Stimulated activated CD8-positive, alpha-beta memory T cell treated with anti-CD3 and anti-CD28 coated beads, Interleukin-7, amount 100 ng/mL, for 48 hours (primary cell): ENCODE data around the gene MYO7B.
"Not testable (repeated sequence)": the region's sequence is repeated elsewhere in the genome, so short reads cannot be mapped to it uniquely, and the experiment has no call there.

Experiments
- DNase-seq, 2 donors: peaks; one replicate each; pipeline ENCODE4 v3.0.0-alpha.2; 2020; ENCODE audit warnings: low read depth in 1 of 2; ENCODE audit errors: extremely low read depth in 1 of 2

The MYO7B gene

DNA sequence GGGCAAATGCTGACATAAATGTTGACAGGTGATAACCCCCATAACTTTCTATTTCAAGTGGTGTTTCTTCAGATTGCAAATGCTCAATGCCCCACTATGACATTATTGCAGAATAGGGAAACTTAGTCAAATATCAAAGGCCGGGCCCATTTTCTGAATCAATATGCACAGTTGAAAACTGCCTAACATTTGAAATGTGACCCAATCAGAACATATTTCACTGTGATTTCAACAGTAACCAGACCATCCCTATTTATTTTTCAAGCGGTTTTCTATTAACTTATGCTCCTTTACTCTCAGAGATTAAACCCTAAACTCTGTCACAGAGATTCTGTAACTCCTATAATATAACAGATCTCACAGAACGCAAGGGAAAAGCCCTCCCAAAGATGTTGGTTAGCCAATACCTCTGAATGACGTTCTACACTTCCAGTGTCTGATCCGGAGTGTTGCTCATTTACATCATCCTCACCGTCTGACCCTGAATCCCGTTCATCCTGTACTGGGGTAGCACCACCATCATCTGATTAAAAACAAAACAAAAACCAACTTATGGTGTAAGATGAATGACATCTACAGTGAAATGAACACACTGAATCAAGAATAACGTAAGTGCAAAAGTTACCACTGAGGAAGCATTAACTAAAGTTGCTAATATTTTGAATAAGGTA, 12.1 kb upstream of the MYO7B start:
- no peak for DNase-seq

DNA sequence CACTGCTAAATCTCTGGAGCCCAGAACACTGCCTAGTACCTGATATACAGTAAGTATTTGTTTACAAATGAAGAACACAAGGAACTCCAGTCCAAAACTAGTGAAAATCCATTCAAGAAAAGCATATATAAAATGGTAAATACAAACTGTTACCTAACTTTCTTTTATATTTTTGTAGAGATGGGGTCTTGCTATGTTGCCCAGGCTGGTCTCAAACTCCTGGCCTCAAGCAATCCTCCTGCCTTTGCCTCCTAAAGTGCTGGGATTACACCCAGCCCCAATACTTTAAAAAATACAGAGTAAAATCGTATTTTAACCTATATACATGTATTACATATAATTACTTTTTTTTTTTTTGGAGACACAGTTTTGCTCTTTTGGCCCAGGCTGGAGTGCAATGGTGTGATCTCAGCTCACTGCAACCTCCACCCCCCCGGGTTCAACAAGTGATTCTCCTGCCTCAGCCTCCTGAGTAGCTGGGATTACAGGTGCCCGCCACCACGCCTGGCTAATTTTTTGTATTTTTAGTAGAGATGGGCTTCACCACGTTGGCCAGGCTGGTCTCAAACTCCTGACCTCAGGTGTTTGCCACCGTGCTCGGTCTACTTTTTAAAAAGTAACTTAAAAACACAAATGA, 11.2 kb upstream of the MYO7B start:
- not testable (repeated sequence) for DNase-seq

DNA sequence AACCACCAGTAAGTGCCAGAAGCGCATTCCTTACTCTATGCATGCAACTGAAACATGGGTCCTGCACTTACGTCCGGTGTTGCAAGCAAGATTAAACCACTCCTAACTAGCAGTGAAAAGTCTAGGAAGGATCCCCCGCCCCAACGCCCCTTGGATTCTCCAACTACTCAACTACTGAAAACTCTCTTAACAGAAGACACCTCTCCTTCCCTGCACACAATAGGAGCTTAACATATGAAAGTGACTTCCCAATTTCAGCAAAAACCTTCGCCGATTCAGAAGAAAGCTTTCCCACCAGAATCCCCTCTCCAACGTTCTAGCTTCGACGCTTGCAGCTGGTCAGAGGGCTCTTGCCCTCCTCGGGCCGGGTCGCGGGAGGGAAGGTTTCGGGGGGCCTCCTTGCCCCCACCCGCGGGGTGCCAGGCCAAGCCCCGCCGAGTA, 9.8 kb upstream of the MYO7B start:
- DNase-seq = no peak

DNA sequence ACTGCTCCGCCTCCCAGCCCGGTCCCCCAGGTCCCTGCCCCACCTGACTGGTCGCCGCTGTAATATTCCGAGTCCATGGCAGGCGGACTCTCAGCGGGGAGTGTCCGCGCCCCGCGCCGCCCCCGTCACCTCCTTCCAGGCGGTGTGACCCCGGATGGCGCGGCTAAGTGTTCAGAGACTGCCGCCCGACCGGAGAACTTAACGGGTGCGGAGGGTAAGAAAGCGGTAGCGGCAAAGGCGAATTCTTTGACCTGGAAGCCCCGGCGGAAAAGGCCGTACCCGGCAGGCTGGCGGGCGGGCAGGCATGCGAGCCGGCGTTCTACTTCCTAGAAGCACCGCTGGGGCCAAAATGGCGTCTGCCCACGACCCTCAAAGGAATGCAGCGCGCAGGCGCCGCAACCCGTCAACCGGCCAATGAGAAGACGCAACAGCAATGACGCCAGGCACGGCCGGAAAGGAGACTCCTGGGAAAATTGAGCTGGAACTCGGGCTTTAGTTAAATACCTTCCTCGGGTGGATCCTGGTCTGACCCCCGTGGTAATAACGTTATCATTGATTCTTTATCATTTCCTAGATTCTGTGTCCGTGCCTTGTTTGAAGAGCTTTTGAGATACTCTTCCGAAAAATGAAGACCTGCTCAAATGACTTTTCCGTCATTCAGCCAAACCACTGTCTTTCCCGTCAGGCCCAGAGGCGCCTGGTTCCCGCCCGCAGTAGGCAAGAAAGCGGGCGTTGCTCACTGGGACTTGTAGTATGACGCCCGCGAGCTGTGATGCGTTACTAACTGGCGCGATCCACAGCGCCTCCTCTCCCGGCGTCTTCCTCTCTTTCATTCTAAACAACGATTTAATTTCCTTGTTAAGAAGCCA, 9.1 kb upstream of the MYO7B start, which contains the start of gene IWS1:
Gene IWS1 (minus strand): TSS at position 358 of the 869 bp plus-strand sequence. CDS start 281 bp downstream, at position 77.
- DNase-seq = peak; percentile 89 to 90

DNA sequence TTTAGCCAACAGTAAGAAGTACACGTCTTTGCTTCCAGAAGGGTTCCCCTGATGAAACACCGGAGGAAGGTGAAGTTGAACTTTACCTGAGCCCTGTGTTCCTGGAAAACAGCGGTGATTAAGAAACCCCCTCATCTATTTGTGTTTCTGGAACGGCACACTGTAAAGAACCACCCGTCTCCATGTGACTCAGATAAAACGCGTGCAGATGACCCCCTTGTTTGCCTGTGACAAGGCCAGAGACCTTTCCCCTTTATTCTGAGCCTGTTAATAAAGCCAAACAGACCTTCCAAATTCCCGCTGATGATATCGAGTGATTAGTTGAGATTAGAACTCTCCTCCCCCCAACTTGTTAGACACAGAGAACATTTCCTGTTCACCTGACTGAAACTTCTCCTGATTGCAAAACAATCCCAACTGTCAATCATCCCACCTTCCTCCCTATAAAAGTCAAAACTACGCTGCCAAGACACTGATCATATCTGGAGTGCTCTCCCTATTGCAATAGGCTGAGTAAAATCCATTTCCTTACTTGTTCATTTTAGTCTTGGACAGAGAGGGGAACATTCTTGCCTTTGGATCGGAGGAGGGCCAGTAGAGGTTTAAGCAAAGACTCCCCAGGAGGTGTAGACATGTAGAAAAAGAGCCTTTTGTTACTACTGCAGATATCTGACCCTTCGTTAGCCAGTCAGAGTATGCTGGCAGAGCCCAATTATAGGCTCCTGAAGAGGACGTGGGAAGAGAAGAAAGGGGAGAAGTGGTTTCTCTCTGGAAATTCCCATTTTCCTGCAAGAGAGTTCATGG, 8.3 kb upstream of the MYO7B start:
- no peak for DNase-seq

DNA sequence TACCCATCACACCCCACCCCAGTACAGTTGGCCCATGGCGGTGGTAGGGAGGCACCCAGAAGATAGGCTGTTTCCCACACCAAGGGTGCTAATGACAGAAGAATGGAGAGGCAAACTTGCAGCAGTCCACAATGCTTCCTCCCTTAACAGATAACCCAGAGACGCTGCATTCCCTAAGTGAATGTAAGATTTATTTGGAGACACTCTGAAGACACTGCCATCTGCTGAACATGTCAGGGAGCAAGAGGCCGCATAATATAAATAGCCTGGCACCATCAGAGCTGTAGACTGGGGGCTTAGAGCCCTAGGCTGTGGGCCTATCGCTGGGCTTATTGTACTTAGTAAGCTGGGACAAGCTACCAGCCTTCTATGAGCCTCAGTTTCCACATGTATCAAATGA, 7.0 kb upstream of the MYO7B start:
- DNase-seq = no peak

DNA sequence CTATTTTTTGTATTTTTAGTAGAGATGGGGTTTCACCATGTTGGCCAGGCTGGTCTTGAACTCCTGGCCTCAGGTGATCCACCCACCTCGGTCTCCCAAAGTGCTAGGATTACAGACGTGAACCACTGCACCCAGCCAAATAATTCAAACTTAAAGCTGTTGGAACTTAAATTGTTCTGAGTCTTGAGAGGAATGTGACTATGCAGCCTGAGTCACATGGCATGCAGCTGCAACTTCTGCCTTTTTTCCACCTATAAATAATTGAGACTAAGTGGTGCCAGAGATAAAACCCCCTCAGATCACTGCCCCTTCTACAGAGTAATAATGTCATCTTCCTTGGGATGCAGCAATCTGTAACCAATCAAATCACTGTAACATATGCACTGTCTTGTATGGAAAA, 6.1 kb upstream of the MYO7B start:
- not testable (repeated sequence) for DNase-seq

DNA sequence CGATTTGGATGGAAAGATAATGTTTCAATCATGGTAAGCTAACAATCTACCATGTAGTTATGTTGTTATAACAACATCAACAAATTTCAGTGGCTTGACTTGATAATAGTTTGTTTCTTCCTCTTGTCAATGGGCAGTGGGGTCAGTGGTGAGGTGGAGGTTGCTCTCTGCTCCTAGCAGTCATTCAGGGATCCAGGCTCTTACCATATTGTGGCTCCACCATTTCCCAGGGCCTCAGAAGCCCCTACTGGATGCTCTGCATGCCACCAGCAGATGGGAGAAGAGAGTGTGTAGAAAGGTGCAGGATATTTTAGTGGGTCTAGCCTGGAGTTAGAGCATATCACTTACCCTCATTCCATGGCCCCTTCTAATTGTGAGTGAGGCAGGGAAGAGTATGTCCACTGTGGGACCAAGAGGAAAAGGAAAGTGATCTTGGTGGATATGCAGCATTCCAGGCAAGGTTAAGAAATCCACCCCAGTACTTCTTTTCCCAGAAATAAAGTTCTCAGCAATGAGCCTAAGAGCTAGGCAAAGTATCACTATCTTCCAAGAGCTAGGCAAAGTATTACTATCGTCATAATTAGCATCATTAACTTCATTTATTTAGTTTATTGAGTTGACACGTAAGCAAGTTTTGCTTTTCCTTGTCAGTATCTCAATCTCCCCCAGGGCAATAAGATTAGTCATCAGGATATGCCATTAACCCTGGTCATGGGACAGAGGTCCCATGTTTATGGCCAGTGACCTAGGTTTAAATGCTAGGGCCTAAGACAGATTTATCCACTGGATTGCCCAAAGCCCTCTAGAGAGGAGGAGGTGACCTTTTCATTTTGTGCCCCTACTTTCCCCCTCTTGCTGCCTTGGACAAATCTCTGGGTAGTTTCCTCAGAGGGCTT, 5.0 kb upstream of the MYO7B start:
- no peak for DNase-seq

DNA sequence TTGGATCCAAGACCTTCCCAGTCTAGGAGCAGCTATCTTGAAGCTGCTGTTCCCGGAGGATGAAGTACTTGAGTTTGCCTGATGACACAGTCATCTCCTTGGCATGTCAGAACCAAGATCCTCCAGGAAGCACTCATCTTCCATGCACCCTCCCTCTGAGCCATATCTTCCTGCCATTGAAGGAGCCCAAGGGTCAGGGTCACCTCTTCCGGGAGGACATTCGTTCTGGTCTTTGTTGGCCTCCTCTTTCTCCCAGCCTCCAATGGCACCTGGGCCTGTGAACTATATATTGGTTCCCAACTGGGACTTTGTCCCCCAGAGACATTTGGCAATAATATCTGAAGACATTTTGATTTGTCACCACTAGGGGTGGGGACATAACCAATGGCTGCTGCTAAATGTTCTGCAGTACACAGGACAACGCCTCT, 4.2 kb upstream of the MYO7B start:
- no peak for DNase-seq

DNA sequence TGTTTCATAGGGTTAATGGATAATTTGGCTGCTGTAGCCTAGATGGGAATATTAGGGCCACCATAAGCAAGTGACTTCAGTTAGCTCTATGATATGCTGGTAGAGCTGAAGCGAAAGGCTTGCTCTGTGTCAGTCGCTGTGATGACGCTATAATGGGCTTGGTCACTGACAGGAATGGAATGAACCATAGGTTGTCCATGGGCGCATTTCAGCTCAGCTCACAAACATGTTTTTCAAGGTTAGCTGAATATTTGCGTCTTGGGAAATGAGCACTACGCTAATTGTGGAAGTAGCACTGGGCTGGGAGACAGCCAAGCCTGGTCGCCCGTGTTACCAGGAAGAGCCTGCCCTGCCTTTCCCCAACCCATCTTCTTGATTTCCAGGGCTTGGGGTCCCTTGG, 3.2 kb upstream of the MYO7B start:
- no peak for DNase-seq

DNA sequence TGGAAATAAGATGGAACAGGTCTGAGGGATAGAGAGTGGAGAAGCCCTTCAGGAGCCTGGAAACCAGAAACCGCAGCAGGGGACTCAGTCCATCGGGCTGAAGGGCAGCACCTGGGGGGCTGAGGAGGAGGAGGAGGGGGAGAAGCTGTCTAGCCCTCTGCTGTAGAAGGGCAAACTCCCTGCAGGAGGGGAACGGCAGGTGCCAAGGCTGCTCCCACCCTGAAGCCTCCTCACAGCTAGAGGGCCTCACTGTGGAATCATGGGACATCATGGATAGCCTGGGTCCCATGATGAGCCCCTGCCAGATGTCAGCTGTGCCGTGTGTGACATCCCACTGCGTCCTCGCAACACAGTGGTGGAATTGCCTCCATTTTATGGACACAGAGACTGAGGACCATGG, 435 bp downstream of the MYO7B start:
- DNase-seq = no peak

DNA sequence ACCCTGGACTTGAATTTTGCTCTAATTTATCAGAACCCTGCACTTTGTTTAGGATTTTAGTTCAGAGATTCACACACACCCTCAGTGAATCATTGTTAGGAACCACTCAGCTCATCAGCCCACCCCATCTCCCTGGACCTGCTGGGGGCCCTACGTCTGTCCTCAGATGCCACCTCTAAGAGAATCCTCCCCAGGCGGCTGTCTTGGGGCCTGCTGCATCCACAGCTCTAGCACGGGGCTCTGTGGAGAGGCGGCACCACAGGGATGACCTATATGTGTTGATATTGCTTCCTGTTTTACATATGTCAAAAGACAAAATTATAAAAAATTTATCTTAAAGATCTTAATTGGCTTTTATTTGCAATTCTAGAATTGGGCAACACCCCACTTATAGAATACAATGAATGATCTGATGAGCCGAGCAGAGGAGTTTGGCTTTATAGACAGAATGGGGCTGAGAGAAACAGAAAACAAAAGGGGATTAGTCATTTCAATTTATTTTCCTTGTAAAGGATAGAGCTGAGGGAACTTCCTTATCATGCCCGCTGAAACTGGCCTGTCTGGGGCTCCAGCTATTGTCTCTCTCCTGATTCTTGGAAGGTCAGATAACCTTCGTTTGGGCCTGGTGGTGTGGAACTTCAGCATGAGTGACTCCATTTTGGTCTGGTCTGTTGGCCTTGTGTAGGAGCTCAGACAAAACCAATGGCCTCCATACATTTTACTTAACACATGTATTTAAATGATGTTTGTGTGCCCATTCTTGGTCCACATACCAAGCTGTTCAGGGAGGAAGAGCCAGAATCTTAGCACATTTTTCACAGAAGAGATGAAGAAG, 1.4 kb downstream of the MYO7B start:
- DNase-seq = no peak

DNA sequence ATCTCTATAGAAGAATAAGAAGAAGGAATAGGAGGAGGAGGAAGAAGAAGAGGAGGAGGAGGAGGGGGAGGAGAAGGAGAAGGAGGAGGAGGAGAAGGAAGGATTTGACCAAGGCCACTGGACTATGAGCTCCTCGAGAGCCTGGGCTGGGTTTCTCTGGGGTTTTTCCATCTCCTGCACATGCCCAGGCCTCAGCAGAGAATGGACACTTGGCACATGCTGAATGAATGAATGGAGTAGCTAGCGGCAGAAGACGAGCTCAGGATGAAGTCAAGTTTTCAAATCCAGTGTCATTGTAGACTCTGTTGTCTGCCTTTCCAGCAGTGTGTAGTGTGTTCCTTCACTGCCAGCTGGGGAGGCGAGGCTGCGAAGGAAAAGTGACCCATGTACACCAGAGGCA, 2.2 kb downstream of the MYO7B start:
- no peak for DNase-seq

DNA sequence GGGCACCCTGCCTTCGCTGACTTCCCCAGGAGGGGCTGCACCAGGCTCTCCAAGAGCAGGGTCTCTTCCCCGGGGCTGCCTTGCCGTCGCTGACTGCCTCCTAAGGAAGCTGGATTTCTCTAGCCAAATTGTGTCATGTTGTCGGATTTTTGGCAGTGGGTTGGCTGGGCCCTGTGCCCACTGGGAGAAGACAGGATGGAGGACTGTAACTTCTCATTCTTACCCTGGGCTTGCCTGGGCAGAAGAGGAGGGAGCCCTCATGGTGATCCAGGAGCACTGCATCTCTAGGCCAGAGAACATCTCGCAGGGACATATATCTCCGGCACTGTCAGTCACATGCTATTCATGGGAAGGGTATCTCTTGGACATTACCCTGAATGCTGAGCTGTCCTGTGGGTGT, 6.3 kb downstream of the MYO7B start:
- no peak for DNase-seq

DNA sequence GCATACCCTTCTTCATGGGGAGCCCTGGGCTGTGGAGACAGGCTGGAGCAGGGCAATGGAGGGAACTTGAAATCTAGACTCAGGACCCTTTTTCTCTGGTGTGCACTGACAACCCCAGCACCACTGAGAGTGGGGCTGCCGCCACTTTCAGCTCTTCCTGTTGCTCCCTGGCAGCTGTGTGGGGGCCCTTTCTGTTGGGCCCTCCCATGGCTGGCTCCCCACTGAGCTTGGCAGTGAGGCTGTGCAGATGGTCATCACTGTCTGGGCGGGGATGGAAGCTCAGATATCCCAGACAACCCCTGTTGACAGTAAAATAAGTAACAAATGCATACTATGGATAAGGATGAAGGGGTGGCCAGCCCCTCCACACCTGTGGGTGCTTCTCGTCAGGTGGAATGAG, 6.7 kb downstream of the MYO7B start:
- no peak for DNase-seq

DNA sequence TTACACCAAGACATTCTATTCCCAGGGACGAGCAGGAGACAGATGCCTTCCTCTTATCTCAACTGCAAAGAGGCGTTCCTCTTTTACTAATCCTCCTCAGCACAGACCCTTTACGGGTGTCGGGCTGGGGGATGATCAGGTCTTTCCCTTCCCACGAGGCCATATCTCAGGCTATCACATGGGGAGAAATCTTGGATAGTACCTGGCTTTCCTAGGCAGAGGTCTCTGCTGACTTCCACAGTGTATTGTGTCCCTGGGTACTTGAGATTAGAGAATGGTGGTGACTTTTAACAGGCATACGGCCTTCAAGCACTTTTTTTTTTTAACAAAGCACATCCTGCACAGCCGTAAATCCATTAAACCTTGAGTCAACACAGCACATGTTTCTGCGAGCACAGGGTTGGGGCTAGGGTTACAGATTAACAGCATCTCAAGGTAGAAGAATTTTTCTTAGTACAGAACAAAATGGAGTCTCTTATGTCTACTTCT, 7.6 kb downstream of the MYO7B start:
- DNase-seq = not testable (repeated sequence)

DNA sequence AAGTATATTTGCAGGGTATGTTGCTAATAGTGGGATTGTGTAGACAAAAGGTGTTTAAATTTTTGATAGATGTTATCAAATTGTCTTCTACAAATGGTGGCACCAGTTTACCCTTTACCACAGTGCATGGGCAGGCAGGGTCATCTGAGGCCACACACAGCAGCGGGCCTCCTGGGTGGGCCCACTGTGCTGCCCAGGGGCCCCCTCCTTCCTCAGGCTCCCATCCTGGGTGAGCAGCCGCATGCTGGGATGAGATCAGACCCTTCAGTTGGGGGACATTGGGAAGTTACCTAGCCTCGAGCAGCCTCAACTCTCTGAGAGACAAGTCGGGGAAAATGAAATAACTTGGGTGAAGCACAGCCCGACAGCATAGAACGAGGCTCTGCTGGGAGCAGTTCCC, 9.7 kb downstream of the MYO7B start:
- DNase-seq = no peak

DNA sequence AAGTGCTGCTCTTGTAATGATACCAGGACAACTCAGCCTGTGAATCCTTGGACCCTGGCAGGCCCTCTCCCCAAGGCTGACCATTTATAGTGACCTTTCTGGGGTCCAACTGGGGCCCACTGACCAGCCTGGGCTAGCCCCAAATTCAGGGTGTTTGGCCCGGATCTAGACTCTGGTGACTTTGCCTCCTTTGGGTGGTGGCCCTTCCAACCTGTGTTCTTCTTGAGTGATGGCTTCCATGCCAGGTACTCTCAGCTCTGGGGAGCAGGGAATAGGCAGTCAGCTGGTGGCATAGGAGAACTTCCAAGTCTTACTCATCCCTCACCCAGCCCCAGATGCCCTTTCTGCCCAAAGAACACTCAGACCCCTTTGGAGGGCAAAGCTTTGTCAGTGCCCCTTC, 10.3 kb downstream of the MYO7B start:
- DNase-seq = no peak

DNA sequence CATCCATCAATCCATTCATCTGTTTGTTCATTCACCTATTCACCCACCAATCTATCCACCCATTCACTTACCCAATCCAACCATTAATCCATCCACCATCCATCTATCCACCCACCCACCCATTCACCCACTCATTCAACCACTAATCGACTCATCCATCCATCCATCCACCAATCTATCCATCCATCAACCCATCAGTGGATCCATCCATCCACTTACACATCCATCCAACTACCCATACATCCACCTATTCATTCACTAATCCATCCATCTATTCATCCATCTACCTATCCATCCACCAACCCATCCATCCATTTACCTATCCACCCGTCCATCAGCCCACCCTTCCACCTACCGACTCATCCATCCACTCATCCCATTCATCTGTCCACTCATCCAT, 11.3 kb downstream of the MYO7B start:
- no peak for DNase-seq
